Prostate gland (tissue), 2 donors: ENCODE measurements around the gene TJP1. TPM values are rescaled to one million over a fixed set of nuclear protein-coding genes. Genes with fewer than 3 reads are reported as not detected.
"Not testable (repeated sequence)": the region's sequence is repeated elsewhere in the genome, so short reads cannot be mapped to it uniquely, and the experiment has no call there.

Source experiments
- DNase-seq: peaks from one replicate; pipeline ENCODE4 v3.0.0-alpha.2; 2019; ENCODE audit warnings: low spot score
- H3K27ac ChIP-seq, 2 donors: fragments of 200-600 bp; sonication (generic); 2 replicates each; pipeline ENCODE4 v1.5.1; 2017 to 2019
- H3K27me3 ChIP-seq: fragments of 200-600 bp; sonication (generic); replicated peaks from 2 replicates; pipeline ENCODE4 v1.5.1; 2019; ENCODE audit not compliant: insufficient read depth
- H3K36me3 ChIP-seq, 2 donors: fragments of 200-600 bp; sonication (generic); 1 replicate in 1 of 2; 2 replicates in 1 of 2; pipeline versions ENCODE4 v1.5.1 to v1.8.1; 2017 to 2019
- H3K4me1 ChIP-seq: fragments of 200-600 bp; sonication (generic); replicated peaks from 2 replicates; pipeline ENCODE4 v1.5.1; 2019
- H3K4me3 ChIP-seq, 2 donors: fragments of 200-600 bp; sonication (generic); 2 replicates each; pipeline ENCODE4 v1.5.1; 2017 to 2019
- H3K9me3 ChIP-seq: fragments of 200-600 bp; sonication (generic); 2 replicates; pipeline ENCODE4 v1.5.1; 2017
- CTCF ChIP-seq, 4 experiments: fragments of 200-600 bp in 2 of 4; fragments of 450-650 bp in 2 of 4; sonication (generic) in 2 of 4; IDR thresholded peaks; 1 replicate in 3 of 4; 2 replicates in 1 of 4; pipeline ENCODE4 v1.5.1; 2016 to 2019; ENCODE audit warnings: antibody characterized with exemption in 4 of 4, mild to moderate bottlenecking in 2 of 4, moderate library complexity in 2 of 4
- POLR2A ChIP-seq: fragments of 450-650 bp; IDR thresholded peaks from one replicate; pipeline ENCODE4 v1.6.1; 2016; ENCODE audit warnings: antibody characterized with exemption, mild to moderate bottlenecking
- POLR2AphosphoS5 ChIP-seq: sonication (generic); formaldehyde crosslinking; IDR thresholded peaks from one replicate; pipeline ENCODE4 v1.6.1; 2017; ENCODE audit warnings: antibody characterized with exemption
- WGBS: methylation state at CpG from one replicate; pipeline ENCODE4 v1.1.5; 2018; 5-methylcytosine and 5-hydroxymethylcytosine counted together
- intact Hi-C: fragments of 100-400 bp; cut with DNase I; formaldehyde crosslinking; loops from one replicate; pipeline ENCODE4 v1.14.2; 2022
- total RNA-seq, 2 donors: library from RNA; depleted of rRNA; stranded (reverse); fragments of >200 nt; gene quantifications; one replicate each; pipeline ENCODE4 v1.1.0, GENCODE V29; 2016

Gene TJP1
- total RNA-seq, 2 donors from 2014 or later: 88.4 to 216 TPM

GRCh38 chr15:29731865-29732264, 90.4 kb downstream of the TJP1 start:
- H3K27ac ChIP-seq: no peak overlapping the region
- no peaks in the 10 kb centered on the region for H3K9me3 ChIP-seq
- 75% methylated on average over 3 of the region's 3 CpGs for WGBS
- intact Hi-C loops: no loop called here
- no peaks in the 10 kb centered on the region for H3K27me3 ChIP-seq
- H3K36me3 ChIP-seq: no peaks in the 10 kb centered on the region
- no peak for TF ChIP-seq POLR2AphosphoS5
- TF ChIP-seq CTCF (IDR thresholded peaks at IDR 0.05): no peak
- peaks cover 2% of the 10 kb centered on the region for H3K4me1 ChIP-seq
- no peak for DNase-seq
- H3K4me3 ChIP-seq: no peak overlapping the region

- DNase-seq, H3K27me3 ChIP-seq, H3K4me3 ChIP-seq, H3K36me3 ChIP-seq, H3K4me1 ChIP-seq, H3K27ac ChIP-seq, intact Hi-C loops, H3K9me3 ChIP-seq: not testable (repeated sequence)
- WGBS: 95% methylated on average over 15 of the region's 15 CpGs
These were observed 91.8 kb downstream of the TJP1 start for GRCh38 chr15:29730471-29730870.

- no peaks in the 10 kb centered on the region for H3K9me3 ChIP-seq
- no peaks in the 10 kb centered on the region for H3K27me3 ChIP-seq
- WGBS: 55% methylated on average over 2 of the region's 2 CpGs
- no peak for DNase-seq
- intact Hi-C loops: no loop called here
- H3K4me3 ChIP-seq: no peak overlapping the region
- TF ChIP-seq POLR2A (no peak), POLR2AphosphoS5 (no peak), CTCF (IDR thresholded peaks at IDR 0.05) (no peak)
- H3K36me3 ChIP-seq: no peaks in the 10 kb centered on the region
- H3K27ac ChIP-seq: no peak overlapping the region
- H3K4me1 ChIP-seq: peaks cover 3% of the 10 kb centered on the region
These were observed 93.8 kb downstream of the TJP1 start for GRCh38 chr15:29728418-29728817.

GRCh38 chr15:29727871-29728270, 94.4 kb downstream of the TJP1 start:
- no peak overlapping the region for H3K4me3 ChIP-seq
- DNase-seq: no peak
- no peaks in the 10 kb centered on the region for H3K36me3 ChIP-seq
- no peak overlapping the region for H3K27ac ChIP-seq
- 97% methylated on average over 5 of the region's 5 CpGs for WGBS
- no peak for TF ChIP-seq CTCF (IDR thresholded peaks at IDR 0.05)
- no peak for TF ChIP-seq POLR2A
- no peak for TF ChIP-seq POLR2AphosphoS5
- H3K4me1 ChIP-seq: peaks cover 3% of the 10 kb centered on the region
- intact Hi-C loops: no loop called here
- no peaks in the 10 kb centered on the region for H3K9me3 ChIP-seq
- H3K27me3 ChIP-seq: no peaks in the 10 kb centered on the region

- H3K4me3 ChIP-seq: no peak overlapping the region
- H3K9me3 ChIP-seq: no peaks in the 10 kb centered on the region
- peaks cover 3% of the 10 kb centered on the region for H3K4me1 ChIP-seq
- H3K36me3 ChIP-seq: peaks cover 0 to 9% of the 10 kb centered on the region in 2 donors
- H3K27me3 ChIP-seq: no peaks in the 10 kb centered on the region
- no peak for DNase-seq
- TF ChIP-seq CTCF (IDR thresholded peaks at IDR 0.05) (no peak), POLR2A (no peak), POLR2AphosphoS5 (peak; percentile 54)
- intact Hi-C loops: no loop called here
- H3K27ac ChIP-seq: no peak overlapping the region
- WGBS: 18% methylated on average over 7 of the region's 7 CpGs
These were observed 95.7 kb downstream of the TJP1 start for GRCh38 chr15:29726553-29726952.
